WTC11 (cell line): ENCODE data around the gene AMMECR1.

ENCODE experiments used
- KAT7 ChIP-seq: sonication (generic); formaldehyde crosslinking; IDR thresholded peaks from 2 replicates; pipeline ENCODE4 v1.8.1; 2023; ENCODE audit warnings: missing genetic modification reagents, mild to moderate bottlenecking, borderline replicate concordance
- NR2C2 ChIP-seq: sonication (generic); formaldehyde crosslinking; IDR thresholded peaks from 2 replicates; pipeline ENCODE4 v1.8.0; 2022; ENCODE audit warnings: mild to moderate bottlenecking, missing genetic modification reagents
- SMAD4 ChIP-seq: sonication (generic); formaldehyde crosslinking; IDR thresholded peaks from 2 replicates; pipeline ENCODE4 v1.8.0; 2022; ENCODE audit warnings: mild to moderate bottlenecking, missing genetic modification reagents
- ZNF416 ChIP-seq: fragments of 250-450 bp; sonication (Bioruptor Pico); IDR thresholded peaks from 2 replicates; pipeline ENCODE4 v1.9.0; 2021; ENCODE audit warnings: mild to moderate bottlenecking, inconsistent platforms
- TF ChIP-seq, protein P1 (sequence below): fragments of 200-600 bp; IDR thresholded peaks from 2 replicates; pipeline ENCODE4 v1.8.0; 2022; ENCODE audit warnings: antibody characterized with exemption

GRCh38 chrX:110293658-110294057 lies 24.2 kb downstream of the AMMECR1 start:
- TF ChIP-seq SMAD4 (CRISPR knock-in tag) (no peak), KAT7 (no peak), NR2C2 (CRISPR knock-in tag) (no peak), ZNF416 (CRISPR knock-in tag) (no peak)
- TF ChIP-seq, protein P1, sequence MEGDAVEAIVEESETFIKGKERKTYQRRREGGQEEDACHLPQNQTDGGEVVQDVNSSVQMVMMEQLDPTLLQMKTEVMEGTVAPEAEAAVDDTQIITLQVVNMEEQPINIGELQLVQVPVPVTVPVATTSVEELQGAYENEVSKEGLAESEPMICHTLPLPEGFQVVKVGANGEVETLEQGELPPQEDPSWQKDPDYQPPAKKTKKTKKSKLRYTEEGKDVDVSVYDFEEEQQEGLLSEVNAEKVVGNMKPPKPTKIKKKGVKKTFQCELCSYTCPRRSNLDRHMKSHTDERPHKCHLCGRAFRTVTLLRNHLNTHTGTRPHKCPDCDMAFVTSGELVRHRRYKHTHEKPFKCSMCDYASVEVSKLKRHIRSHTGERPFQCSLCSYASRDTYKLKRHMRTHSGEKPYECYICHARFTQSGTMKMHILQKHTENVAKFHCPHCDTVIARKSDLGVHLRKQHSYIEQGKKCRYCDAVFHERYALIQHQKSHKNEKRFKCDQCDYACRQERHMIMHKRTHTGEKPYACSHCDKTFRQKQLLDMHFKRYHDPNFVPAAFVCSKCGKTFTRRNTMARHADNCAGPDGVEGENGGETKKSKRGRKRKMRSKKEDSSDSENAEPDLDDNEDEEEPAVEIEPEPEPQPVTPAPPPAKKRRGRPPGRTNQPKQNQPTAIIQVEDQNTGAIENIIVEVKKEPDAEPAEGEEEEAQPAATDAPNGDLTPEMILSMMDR: no peak
